HepG2 (cell line): ENCODE measurements around the gene DDAH2. TPM values are rescaled to one million over a fixed set of nuclear protein-coding genes. Genes with fewer than 3 reads are reported as not detected.

Experiments
- EED ChIP-seq: sonication (generic); formaldehyde crosslinking; IDR thresholded peaks from 2 replicates; pipeline ENCODE4 v1.5.0; 2020; ENCODE audit warnings: mild to moderate bottlenecking, missing genetic modification reagents
- EZH2 ChIP-seq: conservative IDR thresholded peaks from 2 replicates; pipeline ENCODE4 v1.6.1; 2012; ENCODE audit warnings: mild to moderate bottlenecking, low read depth, low read length, moderate library complexity
- HNRNPUL1 ChIP-seq: fragments of 200-400 bp; formaldehyde crosslinking; IDR thresholded peaks from 2 replicates; pipeline ENCODE4 v1.6.1; 2017; ENCODE audit warnings: low read depth, mild to moderate bottlenecking, low read length, moderate library complexity
- HOXD1 ChIP-seq: sonication (generic); formaldehyde crosslinking; IDR thresholded peaks from 2 replicates; pipeline ENCODE4 v1.5.0; 2020; ENCODE audit warnings: missing genetic modification reagents
- LBX2 ChIP-seq: sonication (generic); formaldehyde crosslinking; IDR thresholded peaks from 2 replicates; pipeline ENCODE4 v1.5.0; 2020; ENCODE audit warnings: missing genetic modification reagents, mild to moderate bottlenecking, borderline replicate concordance
- MTF1 ChIP-seq: sonication (generic); formaldehyde crosslinking; IDR thresholded peaks from 2 replicates; pipeline ENCODE4 v1.5.0; 2020; ENCODE audit warnings: missing genetic modification reagents
- PITX1 ChIP-seq: sonication (generic); formaldehyde crosslinking; IDR thresholded peaks from 2 replicates; pipeline ENCODE4 v1.5.1; 2020; ENCODE audit warnings: mild to moderate bottlenecking, missing genetic modification reagents
- SAP130 ChIP-seq: IDR thresholded peaks from 2 replicates; pipeline ENCODE4 v1.6.1; 2016; ENCODE audit warnings: low read depth
- SMARCC2 ChIP-seq: fragments of 450-650 bp; IDR thresholded peaks from 2 replicates; pipeline ENCODE4 v1.6.1; 2017; ENCODE audit warnings: antibody characterized with exemption, mild to moderate bottlenecking
- SMYD3 ChIP-seq: sonication (generic); formaldehyde crosslinking; IDR thresholded peaks from 2 replicates; pipeline ENCODE4 v1.8.1; 2023; ENCODE audit warnings: mild to moderate bottlenecking, missing genetic modification reagents
- TIGD3 ChIP-seq: sonication (generic); formaldehyde crosslinking; IDR thresholded peaks from 2 replicates; pipeline ENCODE4 v1.5.1; 2020; ENCODE audit warnings: mild to moderate bottlenecking, missing genetic modification reagents, borderline replicate concordance
- WIZ ChIP-seq: sonication (generic); formaldehyde crosslinking; IDR thresholded peaks from 2 replicates; pipeline ENCODE4 v1.5.1; 2020; ENCODE audit warnings: mild to moderate bottlenecking, missing genetic modification reagents
- ZBTB46 ChIP-seq: sonication (generic); formaldehyde crosslinking; IDR thresholded peaks from 2 replicates; pipeline ENCODE4 v1.4.0; 2020; ENCODE audit warnings: mild to moderate bottlenecking, missing genetic modification reagents, borderline replicate concordance
- ZFP37 ChIP-seq: sonication (generic); formaldehyde crosslinking; IDR thresholded peaks from 2 replicates; pipeline ENCODE4 v1.4.0; 2020; ENCODE audit warnings: missing genetic modification reagents, borderline replicate concordance
- ZKSCAN8 ChIP-seq: IDR thresholded peaks from 2 replicates; pipeline ENCODE4 v1.6.1; 2016; ENCODE audit warnings: borderline replicate concordance, missing genetic modification reagents, missing compliant biosample characterization
- ZNF326 ChIP-seq: sonication (generic); formaldehyde crosslinking; IDR thresholded peaks from 2 replicates; pipeline ENCODE4 v1.4.0; 2020; ENCODE audit warnings: missing genetic modification reagents, borderline replicate concordance
- ZNF446 ChIP-seq: sonication (generic); formaldehyde crosslinking; IDR thresholded peaks from 2 replicates; pipeline ENCODE4 v1.5.0; 2020; ENCODE audit warnings: mild to moderate bottlenecking, missing genetic modification reagents
- ZNF607 ChIP-seq: sonication (generic); formaldehyde crosslinking; IDR thresholded peaks from 2 replicates; pipeline ENCODE4 v1.5.1; 2020; ENCODE audit warnings: missing genetic modification reagents, mild to moderate bottlenecking, borderline replicate concordance
- polyA plus RNA-seq, 8 experiments: library from polyadenylated mRNA; depleted of rRNA in 3 of 8; stranded (reverse) in 7 of 8; unstranded in 1 of 8; fragments of >200 nt; fragmentation: Illumina TruSeq in 4 of 8; extraction: Trizol in 4 of 8; gene quantifications; 2 replicates each; pipeline versions ENCODE4 v1.2.1 to v1.2.3, GENCODE V29; 2011 to 2016; ENCODE audit warnings: low read depth in 4 of 8, missing spikeins in 1 of 8, mixed read lengths in 1 of 8; ENCODE audit not compliant: insufficient read depth in 1 of 8
- total RNA-seq, 5 experiments: library from RNA; depleted of rRNA; stranded (reverse); fragments of >200 nt; fragmentation: Illumina TruSeq; extraction: Trizol; gene quantifications; 2 replicates each; pipeline ENCODE4 v1.2.3, GENCODE V29; 2016; ENCODE audit warnings: low read depth in 1 of 5
- TF ChIP-seq, protein P1 (sequence below): sonication (generic); formaldehyde crosslinking; IDR thresholded peaks from 2 replicates; pipeline ENCODE4 v1.5.0; 2020; ENCODE audit warnings: mild to moderate bottlenecking, missing genetic modification reagents
- TF ChIP-seq, protein P2 (sequence below): sonication (generic); formaldehyde crosslinking; IDR thresholded peaks from 2 replicates; pipeline ENCODE4 v1.4.0; 2020; ENCODE audit warnings: missing genetic modification reagents

DDAH2 gene
- total and polyA plus RNA-seq, 2 of the 13 experiments (the other 11 are each of a cell fraction or from before 2014, with no cell fraction given), result 16.4 to 21.1 TPM

GRCh38 chr6:31702819-31703716 is 26.0 kb downstream of the DDAH2 start, which contains the start of gene ABHD16A (continued):
- TF ChIP-seq ZNF607 (CRISPR knock-in tag) (peak; percentile 88), ZBTB46 (CRISPR knock-in tag) (no peak), HOXD1 (CRISPR knock-in tag) (no peak), SMARCC2 (no peak), SMYD3 (peak; percentile 91; the same call in 1 of the 2 replicates), PITX1 (CRISPR knock-in tag) (peak; percentile 54), SAP130 (peak; percentile 97), ZNF446 (CRISPR knock-in tag) (no peak), EED (CRISPR knock-in tag) (peak; percentile 53), ZNF326 (no peak), HNRNPUL1 (no peak), TIGD3 (no peak; the same call in 1 of the 2 replicates), MTF1 (CRISPR knock-in tag) (no peak), ZKSCAN8 (CRISPR knock-in tag) (peak; percentile 79; the same call in 1 of the 2 replicates), LBX2 (no peak), WIZ (CRISPR knock-in tag) (no peak), EZH2 (no peak), ZFP37 (CRISPR knock-in tag) (peak; percentile 9; the same call in 1 of the 2 replicates)
- TF ChIP-seq, protein P1, sequence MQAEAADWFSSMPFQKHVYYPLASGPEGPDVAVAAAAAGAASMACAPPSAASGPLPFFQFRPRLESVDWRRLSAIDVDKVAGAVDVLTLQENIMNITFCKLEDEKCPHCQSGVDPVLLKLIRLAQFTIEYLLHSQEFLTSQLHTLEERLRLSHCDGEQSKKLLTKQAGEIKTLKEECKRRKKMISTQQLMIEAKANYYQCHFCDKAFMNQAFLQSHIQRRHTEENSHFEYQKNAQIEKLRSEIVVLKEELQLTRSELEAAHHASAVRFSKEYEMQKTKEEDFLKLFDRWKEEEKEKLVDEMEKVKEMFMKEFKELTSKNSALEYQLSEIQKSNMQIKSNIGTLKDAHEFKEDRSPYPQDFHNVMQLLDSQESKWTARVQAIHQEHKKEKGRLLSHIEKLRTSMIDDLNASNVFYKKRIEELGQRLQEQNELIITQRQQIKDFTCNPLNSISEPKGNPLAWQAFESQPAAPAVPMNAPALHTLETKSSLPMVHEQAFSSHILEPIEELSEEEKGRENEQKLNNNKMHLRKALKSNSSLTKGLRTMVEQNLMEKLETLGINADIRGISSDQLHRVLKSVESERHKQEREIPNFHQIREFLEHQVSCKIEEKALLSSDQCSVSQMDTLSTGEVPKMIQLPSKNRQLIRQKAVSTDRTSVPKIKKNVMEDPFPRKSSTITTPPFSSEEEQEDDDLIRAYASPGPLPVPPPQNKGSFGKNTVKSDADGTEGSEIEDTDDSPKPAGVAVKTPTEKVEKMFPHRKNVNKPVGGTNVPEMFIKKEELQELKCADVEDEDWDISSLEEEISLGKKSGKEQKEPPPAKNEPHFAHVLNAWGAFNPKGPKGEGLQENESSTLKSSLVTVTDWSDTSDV (CRISPR knock-in tag), result no peak
- TF ChIP-seq, protein P2, sequence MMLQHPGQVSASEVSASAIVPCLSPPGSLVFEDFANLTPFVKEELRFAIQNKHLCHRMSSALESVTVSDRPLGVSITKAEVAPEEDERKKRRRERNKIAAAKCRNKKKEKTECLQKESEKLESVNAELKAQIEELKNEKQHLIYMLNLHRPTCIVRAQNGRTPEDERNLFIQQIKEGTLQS (CRISPR knock-in tag), result peak; percentile 57; the same call in 1 of the 2 replicates
